ENCODE results near the gene MCF2L. TPM values are rescaled to one million over a fixed set of nuclear protein-coding genes. Genes with fewer than 3 reads are reported as not detected.

The MCF2L gene
- total and polyA plus RNA-seq, 8 donors, result 16.0 to 83.6 (median 23.6) TPM

GRCh38 chr13:112982281-112983041, 13.4 kb downstream of the MCF2L start:
- DNase-seq (peak in 1 of 6 donors; percentile 63), ATAC-seq (no peak), FAIRE-seq (no peak)
- Histone ChIP-seq H3K27me3 (no peaks in the 10 kb centered on the region), H3K9me3 (no peaks in the 10 kb centered on the region), H3K36me3 (no peaks in the 10 kb centered on the region), H3K4me3 (no peak overlapping the region), H3K27ac (no peak overlapping the region), H3K4me1 (peaks cover 0 to 3% (median 0%) of the 10 kb centered on the region in 3 donors)
- no peak for TF ChIP-seq CTCF (IDR thresholded peaks at IDR 0.05)
- WGBS, 2 donors, result 86 to 89% methylated on average over 33 of the region's 33 CpGs
- intact Hi-C loops (cut with DNase I), result no loop called here

GRCh38 chr13:112983042-112983305, 14.0 kb downstream of the MCF2L start:
- Histone ChIP-seq H3K9me3 (no peaks in the 10 kb centered on the region), H3K27ac (no peak overlapping the region), H3K4me1 (peaks cover 0 to 3% (median 0%) of the 10 kb centered on the region in 3 donors), H3K36me3 (no peaks in the 10 kb centered on the region), H3K27me3 (no peaks in the 10 kb centered on the region), H3K4me3 (no peak overlapping the region)
- FAIRE-seq (no peak), DNase-seq (no peak), ATAC-seq (no peak)
- WGBS, 2 donors, result 88% methylated on average over 5 of the region's 5 CpGs
- intact Hi-C loops (cut with DNase I), result no loop called here
- TF ChIP-seq CTCF (IDR thresholded peaks at IDR 0.05), result no peak

- H3K4me3 ChIP-seq, result no peak overlapping the region
- ATAC-seq (peak in 2 of 4 donors; percentile 39 to 59), DNase-seq (peak in 1 of 6 donors; percentile 46), FAIRE-seq (no peak)
- intact Hi-C loops (cut with DNase I), result no loop called here
- H3K9me3 ChIP-seq, result no peaks in the 10 kb centered on the region
- no peaks in the 10 kb centered on the region for H3K27me3 ChIP-seq
- 85% methylated on average over 27 of the region's 27 CpGs for WGBS, 2 donors
- no peak overlapping the region for H3K27ac ChIP-seq
- H3K4me1 ChIP-seq, result peaks cover 0 to 3% (median 0%) of the 10 kb centered on the region in 3 donors
- no peak for TF ChIP-seq CTCF (IDR thresholded peaks at IDR 0.05)
- no peaks in the 10 kb centered on the region for H3K36me3 ChIP-seq
These were observed 14.6 kb downstream of the MCF2L start for GRCh38 chr13:112983428-112984196.

- no peak for FAIRE-seq
- no peaks in the 10 kb centered on the region for H3K36me3 ChIP-seq
- ATAC-seq, result peak in 1 of 4 donors; percentile 3
- peaks cover 0 to 3% (median 0%) of the 10 kb centered on the region in 3 donors for H3K4me1 ChIP-seq
- no peak for DNase-seq
- no peaks in the 10 kb centered on the region for H3K27me3 ChIP-seq
- peak overlapping the region in 1 of 4 donors; percentile 74 for H3K27ac ChIP-seq
- 76% methylated on average over 11 of the region's 11 CpGs for WGBS, 2 donors
- TF ChIP-seq CTCF (IDR thresholded peaks at IDR 0.05), result no peak
- intact Hi-C loops (cut with DNase I), result no loop called here
- no peaks in the 10 kb centered on the region for H3K9me3 ChIP-seq
- peak overlapping the region in 1 of 4 donors; percentile 26 for H3K4me3 ChIP-seq
These were observed 15.5 kb downstream of the MCF2L start for GRCh38 chr13:112984501-112984900.
